ENCODE results near the gene ZBTB18. TPM values are rescaled to one million over a fixed set of nuclear protein-coding genes. Genes with fewer than 3 reads are reported as not detected.

Gene ZBTB18
- polyA plus RNA-seq, 1 of the 3 experiments (the other 2 are of a cell fraction), result 19.3 TPM

GRCh38 chr1:244087021-244087560 lies 36.0 kb downstream of the ZBTB18 start:
- Histone ChIP-seq H2AFZ (ENCODE audit: low read depth) (no peak overlapping the region), H3K4me3 (ENCODE audit: low read depth in 2 of 2, low read length in 1 of 2) (no peak overlapping the region), H3K36me3 (replicated peaks in 1 of 2; ENCODE audit: control insufficient read depth in 1 of 2, insufficient read depth in 2 of 2, low read length in 1 of 2) (no peaks in the 10 kb centered on the region), H4K20me1 (ENCODE audit: insufficient read depth) (no peaks in the 10 kb centered on the region), H3K27ac (ENCODE audit: low read depth in 2 of 2, low read length in 1 of 2) (no peak overlapping the region), H3K4me2 (no peak overlapping the region), H3K4me1 (ENCODE audit: control insufficient read depth in 1 of 2, insufficient read depth in 2 of 2, low read depth in 1 of 2, low read length in 1 of 2) (no peaks in the 10 kb centered on the region; a peak in 1 of 4 replicates), H3K79me2 (ENCODE audit: insufficient read depth) (no peaks in the 10 kb centered on the region), H3K9ac (no peak overlapping the region), H3K9me3 (no peaks in the 10 kb centered on the region), H3F3A (replicated peaks; ENCODE audit: insufficient read depth) (no peaks in the 10 kb centered on the region), H3K9me2 (no peaks in the 10 kb centered on the region), H3K27me3 (ENCODE audit: insufficient read depth) (no peaks in the 10 kb centered on the region)
- no peak for DNase-seq
- 85% methylated on average over 13 of the region's 13 CpGs for WGBS (ENCODE audit: low lambda C conversion rate)
- POLR2A ChIA-PET, result no interaction called here
- CTCF ChIA-PET, result interaction anchor here (0.7 kb wide), 1 partner anchor 15 kb away, joined by 3 read pairs; no protein-coding TSS in a partner anchor
- TF ChIP-seq RAD21 (IDR thresholded peaks at IDR 0.05; ENCODE audit: low read length), result no peak
- TF ChIP-seq EP300 (IDR thresholded peaks at IDR 0.05; ENCODE audit: borderline replicate concordance in 1 of 2, low read depth in 1 of 2, low read length in 1 of 2), result no peak
- no peak for TF ChIP-seq TCF12 (IDR thresholded peaks at IDR 0.05)
- no peak for TF ChIP-seq RXRA (IDR thresholded peaks at IDR 0.05; ENCODE audit: borderline replicate concordance, low read depth)
- no peak for TF ChIP-seq CHD2 (IDR thresholded peaks at IDR 0.05; ENCODE audit: low read length, partially characterized antibody)
- TF ChIP-seq FOXM1 (IDR thresholded peaks at IDR 0.05; ENCODE audit: low read depth), result no peak
- TF ChIP-seq POLR2AphosphoS5 (IDR thresholded peaks at IDR 0.05; ENCODE audit: low read depth, low read length), result no peak
- TF ChIP-seq USF2 (IDR thresholded peaks at IDR 0.05; ENCODE audit: borderline replicate concordance, low read depth, low read length), result no peak
- TF ChIP-seq USF1 (IDR thresholded peaks at IDR 0.05; ENCODE audit: borderline replicate concordance, low read depth), result no peak
- no peak for TF ChIP-seq REST (IDR thresholded peaks at IDR 0.05; ENCODE audit: low read depth, low read length)
- no peak for TF ChIP-seq GABPA (IDR thresholded peaks at IDR 0.05; ENCODE audit: low read depth)
- no peak for TF ChIP-seq TEAD4 (IDR thresholded peaks at IDR 0.05; ENCODE audit: borderline replicate concordance, insufficient read depth)
- no peak for TF ChIP-seq YY1 (IDR thresholded peaks at IDR 0.05; ENCODE audit: low read depth)
- no peak for TF ChIP-seq IRF3 (IDR thresholded peaks at IDR 0.05; ENCODE audit: low read depth, low read length)

Data from SK-N-SH (cell line).